HAP-1 (cell line): ENCODE measurements around the gene DCTD.

ENCODE experiments used
- DNase-seq, 2 experiments: peaks; one replicate each; pipeline ENCODE4 v3.0.0-alpha.2; 2016 to 2020; ENCODE audit warnings: low spot score in 2 of 2
- H3K27me3 ChIP-seq: fragments of 250-450 bp; sonication (Bioruptor Pico); 2 replicates; pipeline ENCODE4 v1.5.1; 2020; ENCODE audit warnings: low read depth, mild to moderate bottlenecking, moderate library complexity
- H3K36me3 ChIP-seq: fragments of 250-450 bp; sonication (Bioruptor Pico); replicated peaks from 2 replicates; pipeline ENCODE4 v1.5.1; 2020; ENCODE audit warnings: mild to moderate bottlenecking
- H3K4me1 ChIP-seq: fragments of 250-450 bp; sonication (Bioruptor Pico); 2 replicates; pipeline ENCODE4 v1.5.1; 2020; ENCODE audit warnings: mild to moderate bottlenecking
- H3K4me3 ChIP-seq: fragments of 250-450 bp; sonication (Bioruptor Pico); 2 replicates; pipeline ENCODE4 v1.5.1; 2020; ENCODE audit warnings: mild to moderate bottlenecking, moderate library complexity
- H3K9me3 ChIP-seq: fragments of 250-450 bp; sonication (Bioruptor Pico); 2 replicates; pipeline ENCODE4 v1.5.1; 2020; ENCODE audit warnings: mild to moderate bottlenecking, moderate library complexity
- in situ Hi-C: fragments of 300-500 bp; cut with MboI; formaldehyde crosslinking; loops from 3 replicates; pipeline ENCODE4 v1.14.3; 2020; ENCODE audit warnings: low sequenced_read_pairs, inconsistent platforms, mixed read lengths

The DCTD gene

GRCh38 chr4:182894681-182895275, 22.4 kb downstream of the DCTD start:
- Histone ChIP-seq H3K4me3 (no peak overlapping the region), H3K27me3 (no peaks in the 10 kb centered on the region), H3K36me3 (peaks cover 35% of the 10 kb centered on the region), H3K9me3 (no peaks in the 10 kb centered on the region), H3K4me1 (no peaks in the 10 kb centered on the region)
- in situ Hi-C loops: no loop called here
- DNase-seq: no peak

- DNase-seq: no peak
- Histone ChIP-seq H3K4me3 (no peak overlapping the region), H3K27me3 (no peaks in the 10 kb centered on the region), H3K4me1 (no peaks in the 10 kb centered on the region), H3K9me3 (no peaks in the 10 kb centered on the region), H3K36me3 (peaks cover 31% of the 10 kb centered on the region)
- in situ Hi-C loops: no loop called here
Observed at GRCh38 chr4:182893474-182894080, 23.6 kb downstream of the DCTD start.

GRCh38 chr4:182893047-182893446, 24.1 kb downstream of the DCTD start:
- Histone ChIP-seq H3K9me3 (no peaks in the 10 kb centered on the region), H3K27me3 (no peaks in the 10 kb centered on the region), H3K36me3 (peaks cover 31% of the 10 kb centered on the region), H3K4me3 (no peak overlapping the region), H3K4me1 (no peaks in the 10 kb centered on the region)
- no peak for DNase-seq
- in situ Hi-C loops: no loop called here

GRCh38 chr4:182890202-182890601, 27.0 kb downstream of the DCTD start:
- peaks cover 31% of the 10 kb centered on the region for H3K36me3 ChIP-seq
- H3K9me3 ChIP-seq: no peaks in the 10 kb centered on the region
- in situ Hi-C loops: no loop called here
- H3K4me1 ChIP-seq: no peaks in the 10 kb centered on the region
- H3K4me3 ChIP-seq: no peak overlapping the region
- no peaks in the 10 kb centered on the region for H3K27me3 ChIP-seq
- DNase-seq: no peak

GRCh38 chr4:182888891-182889290, 28.3 kb downstream of the DCTD start:
- DNase-seq: no peak
- Histone ChIP-seq H3K9me3 (peaks cover 5% of the 10 kb centered on the region; the same call in 1 of the 2 replicates), H3K36me3 (peaks cover 43% of the 10 kb centered on the region), H3K27me3 (no peaks in the 10 kb centered on the region), H3K4me1 (no peaks in the 10 kb centered on the region), H3K4me3 (no peak overlapping the region)
- in situ Hi-C loops: no loop called here

GRCh38 chr4:182886768-182887167, 30.4 kb downstream of the DCTD start:
- no peak for DNase-seq
- Histone ChIP-seq H3K4me1 (no peaks in the 10 kb centered on the region), H3K36me3 (peaks cover 41% of the 10 kb centered on the region), H3K9me3 (peaks cover 12% of the 10 kb centered on the region), H3K27me3 (no peaks in the 10 kb centered on the region), H3K4me3 (no peak overlapping the region)
- in situ Hi-C loops: no loop called here

- Histone ChIP-seq H3K4me3 (no peak overlapping the region), H3K36me3 (peaks cover 38% of the 10 kb centered on the region), H3K27me3 (no peaks in the 10 kb centered on the region), H3K4me1 (no peaks in the 10 kb centered on the region), H3K9me3 (peaks cover 12% of the 10 kb centered on the region)
- DNase-seq: no peak
- in situ Hi-C loops: no loop called here
Observed at GRCh38 chr4:182886205-182886604, 31.0 kb downstream of the DCTD start.

- H3K4me3 ChIP-seq: no peak overlapping the region
- H3K27me3 ChIP-seq: no peaks in the 10 kb centered on the region
- H3K9me3 ChIP-seq: peaks cover 12% of the 10 kb centered on the region
- no peak for DNase-seq
- peaks cover 35% of the 10 kb centered on the region for H3K36me3 ChIP-seq
- in situ Hi-C loops: no loop called here
- H3K4me1 ChIP-seq: no peaks in the 10 kb centered on the region
Observed at GRCh38 chr4:182885738-182886077, 31.5 kb downstream of the DCTD start.

- H3K27me3 ChIP-seq: no peaks in the 10 kb centered on the region
- no peaks in the 10 kb centered on the region for H3K4me1 ChIP-seq
- in situ Hi-C loops: no loop called here
- peaks cover 12% of the 10 kb centered on the region for H3K9me3 ChIP-seq
- H3K36me3 ChIP-seq: peaks cover 30% of the 10 kb centered on the region
- H3K4me3 ChIP-seq: no peak overlapping the region
- no peak for DNase-seq
Observed at GRCh38 chr4:182885022-182885737, 32.0 kb downstream of the DCTD start.

- no peak overlapping the region for H3K4me3 ChIP-seq
- H3K4me1 ChIP-seq: no peaks in the 10 kb centered on the region
- peaks cover 26% of the 10 kb centered on the region for H3K36me3 ChIP-seq
- in situ Hi-C loops: no loop called here
- H3K27me3 ChIP-seq: no peaks in the 10 kb centered on the region
- no peak for DNase-seq
- H3K9me3 ChIP-seq: peaks cover 12% of the 10 kb centered on the region
Observed at GRCh38 chr4:182884040-182884439, 33.1 kb downstream of the DCTD start.

GRCh38 chr4:182883351-182883750, 33.8 kb downstream of the DCTD start:
- H3K36me3 ChIP-seq: peaks cover 23% of the 10 kb centered on the region
- no peaks in the 10 kb centered on the region for H3K27me3 ChIP-seq
- peaks cover 12% of the 10 kb centered on the region for H3K9me3 ChIP-seq
- DNase-seq: no peak
- in situ Hi-C loops: no loop called here
- H3K4me1 ChIP-seq: no peaks in the 10 kb centered on the region
- no peak overlapping the region for H3K4me3 ChIP-seq

GRCh38 chr4:182881914-182882313, 35.3 kb downstream of the DCTD start:
- Histone ChIP-seq H3K36me3 (peaks cover 23% of the 10 kb centered on the region), H3K4me3 (no peak overlapping the region), H3K27me3 (no peaks in the 10 kb centered on the region), H3K9me3 (peaks cover 12% of the 10 kb centered on the region), H3K4me1 (no peaks in the 10 kb centered on the region)
- in situ Hi-C loops: no loop called here
- DNase-seq: no peak

GRCh38 chr4:182880387-182881356, 36.5 kb downstream of the DCTD start:
- no peaks in the 10 kb centered on the region for H3K27me3 ChIP-seq

More at GRCh38 chr4:182880387-182881356, 36.5 kb downstream of the DCTD start:
- Histone ChIP-seq H3K4me1 (no peaks in the 10 kb centered on the region), H3K4me3 (no peak overlapping the region), H3K36me3 (peaks cover 23% of the 10 kb centered on the region), H3K9me3 (peaks cover 12% of the 10 kb centered on the region)
- no peak for DNase-seq
- in situ Hi-C loops: no loop called here
